Keratinocyte (primary cell): ENCODE measurements around the gene TNS3. TPM values are rescaled to one million over a fixed set of nuclear protein-coding genes. Genes with fewer than 3 reads are reported as not detected.
A peak's percentile ranks its signal among the peaks of the same experiment; 100 is the strongest.

Source experiments
- DNase-seq: peaks from one replicate; pipeline ENCODE4 v3.0.0-alpha.2; 2011; ENCODE audit warnings: low read depth, missing footprints, low spot score
- FAIRE-seq: peaks from 2 replicates; lab custom pipeline; 2011; peaks lifted over from hg19 to GRCh38; lab: Jason Lieb, UNC
- H2AFZ ChIP-seq: 2 replicates; pipeline ENCODE4 v1.6.0; 2012; ENCODE audit warnings: low read length, control low read depth, inconsistent platforms; ENCODE audit not compliant: control insufficient read depth
- H3K27ac ChIP-seq: 2 replicates; pipeline ENCODE4 v1.5.1; 2011; ENCODE audit warnings: low read length; ENCODE audit not compliant: control insufficient read depth, insufficient read depth
- H3K27me3 ChIP-seq: 3 replicates; pipeline ENCODE4 v1.6.0; 2011; ENCODE audit warnings: low read length; ENCODE audit not compliant: control insufficient read depth, insufficient read depth; ENCODE audit errors: extremely low read depth
- H3K36me3 ChIP-seq, 2 experiments: 2 replicates in 1 of 2; 3 replicates in 1 of 2; pipeline ENCODE4 v1.5.1; 2011; ENCODE audit warnings: low read length in 2 of 2, mild to moderate bottlenecking in 1 of 2; ENCODE audit not compliant: control insufficient read depth in 2 of 2, insufficient read depth in 2 of 2; ENCODE audit errors: extremely low read depth in 1 of 2
- H3K4me1 ChIP-seq: 3 replicates; pipeline ENCODE4 v1.5.1; 2011; ENCODE audit warnings: low read length; ENCODE audit not compliant: control insufficient read depth, insufficient read depth; ENCODE audit errors: extremely low read depth
- H3K4me2 ChIP-seq: 3 replicates; pipeline ENCODE4 v1.6.0; 2011; ENCODE audit warnings: low read depth, low read length; ENCODE audit not compliant: control insufficient read depth, insufficient read depth; ENCODE audit errors: extremely low read depth
- H3K4me3 ChIP-seq, 3 experiments: fragments of 200-600 bp in 1 of 3; sonication (generic) in 1 of 3; 2 replicates in 2 of 3; 3 replicates in 1 of 3; pipeline ENCODE4 v1.5.1; 2011 to 2016; ENCODE audit warnings: low read length in 3 of 3, mild to moderate bottlenecking in 3 of 3, control low read depth in 2 of 3, inconsistent platforms in 1 of 3, low read depth in 1 of 3, mixed read lengths in 1 of 3, mixed run types in 1 of 3, moderate library complexity in 1 of 3; ENCODE audit not compliant: control insufficient read depth in 2 of 3, insufficient read depth in 2 of 3; ENCODE audit errors: extremely low read depth in 1 of 3
- H3K79me2 ChIP-seq: 2 replicates; pipeline ENCODE4 v1.6.0; 2012; ENCODE audit warnings: low read length; ENCODE audit not compliant: control insufficient read depth, insufficient read depth
- H3K9ac ChIP-seq: 3 replicates; pipeline ENCODE4 v1.6.0; 2011; ENCODE audit warnings: low read length; ENCODE audit not compliant: control insufficient read depth, insufficient read depth; ENCODE audit errors: extremely low read depth
- H3K9me1 ChIP-seq: 3 replicates; pipeline ENCODE4 v1.6.0; 2011; ENCODE audit warnings: low read length; ENCODE audit not compliant: control insufficient read depth, insufficient read depth; ENCODE audit errors: extremely low read depth
- H3K9me3 ChIP-seq: 2 replicates; pipeline ENCODE4 v1.5.1; 2012; ENCODE audit warnings: low read depth, low read length; ENCODE audit not compliant: control insufficient read depth
- H4K20me1 ChIP-seq: 3 replicates; pipeline ENCODE4 v1.6.0; 2011; ENCODE audit warnings: low read length; ENCODE audit not compliant: control insufficient read depth, insufficient read depth; ENCODE audit errors: extremely low read depth
- CTCF ChIP-seq, 3 experiments: IDR thresholded peaks in 1 of 3; conservative IDR thresholded peaks in 1 of 3; optimal IDR thresholded peaks in 1 of 3; 2 replicates in 2 of 3; 3 replicates in 1 of 3; pipeline versions ENCODE3 to v1.5.1; 2011; ENCODE audit warnings: low read length in 3 of 3, mild to moderate bottlenecking in 3 of 3, moderate library complexity in 2 of 3, control low read depth in 1 of 3, inconsistent platforms in 1 of 3; ENCODE audit not compliant: insufficient read depth in 2 of 3; ENCODE audit errors: extremely low read depth in 1 of 3
- EZH2 ChIP-seq: IDR thresholded peaks from one replicate; pipeline ENCODE4 v1.6.1; 2012; ENCODE audit warnings: inconsistent platforms, mild to moderate bottlenecking, low read length, moderate library complexity
- dilution Hi-C: fragments of 300-500 bp; cut with MboI; formaldehyde crosslinking; loops from one replicate; pipeline ENCODE4 v1.7.0; 2020; ENCODE audit warnings: low sequenced_read_pairs; ENCODE audit not compliant: extremely low pct_ligation_motif_present
- polyA plus RNA-seq, 5 experiments: library from polyadenylated mRNA; depleted of rRNA in 3 of 5; stranded (reverse) in 3 of 5; stranded (forward) in 1 of 5; unstranded in 1 of 5; fragments of >200 nt; gene quantifications; 1 replicate in 1 of 5; 2 replicates in 3 of 5; 3 replicates in 1 of 5; pipeline versions ENCODE4 v1.2.1 to v1.2.3, GENCODE V29; 2011 to 2012; ENCODE audit warnings: missing spikeins in 2 of 5, low read depth in 1 of 5, low replicate concordance in 1 of 5

TNS3 gene
- polyA plus RNA-seq, 1 donor (not counting 4 experiments of a cell fraction or from before 2014, with no cell fraction given): 3.9 TPM

- DNase-seq: no peak
- no peaks in the 10 kb centered on the region for H3K9me1 ChIP-seq
- no peaks in the 10 kb centered on the region for H3K36me3 ChIP-seq
- TF ChIP-seq EZH2: no peak
- TF ChIP-seq CTCF (optimal IDR thresholded peaks at IDR 0.05 in 1 of 3, IDR thresholded peaks at IDR 0.05 in 1 of 3, conservative IDR thresholded peaks at IDR 0.05 in 1 of 3; ENCODE audit: extremely low read depth in 1 of 3, insufficient read depth in 2 of 3, low read length in 3 of 3): no peak
- H2AFZ ChIP-seq: peak overlapping the region; percentile 34
- H3K4me1 ChIP-seq: peaks cover 37% of the 10 kb centered on the region
- dilution Hi-C loops: no loop called here
- H3K9me3 ChIP-seq: no peaks in the 10 kb centered on the region
- H3K27me3 ChIP-seq: no peaks in the 10 kb centered on the region
- no peak overlapping the region for H3K4me3 ChIP-seq
- H3K27ac ChIP-seq: peak overlapping the region; percentile 16
- peak overlapping the region; percentile 16 for H3K9ac ChIP-seq
- peak overlapping the region; percentile 55 for H3K4me2 ChIP-seq
- no peaks in the 10 kb centered on the region for H3K79me2 ChIP-seq
- no peaks in the 10 kb centered on the region for H4K20me1 ChIP-seq
- peak; percentile 91 for FAIRE-seq
Measured at GRCh38 chr7:47552621-47553020, 29.3 kb downstream of the TNS3 start.

GRCh38 chr7:47551668-47552440 is 30.1 kb downstream of the TNS3 start:
- Histone ChIP-seq H3K4me3 (no peak overlapping the region), H4K20me1 (no peaks in the 10 kb centered on the region), H3K9ac (peak overlapping the region; percentile 16), H3K9me3 (no peaks in the 10 kb centered on the region), H3K4me1 (peaks cover 30% of the 10 kb centered on the region), H3K27ac (peak overlapping the region; percentile 16), H2AFZ (no peak overlapping the region), H3K9me1 (no peaks in the 10 kb centered on the region), H3K4me2 (peak overlapping the region; percentile 55), H3K27me3 (no peaks in the 10 kb centered on the region), H3K36me3 (no peaks in the 10 kb centered on the region), H3K79me2 (no peaks in the 10 kb centered on the region)
- no peak for TF ChIP-seq CTCF (optimal IDR thresholded peaks at IDR 0.05 in 1 of 3, IDR thresholded peaks at IDR 0.05 in 1 of 3, conservative IDR thresholded peaks at IDR 0.05 in 1 of 3; ENCODE audit: extremely low read depth in 1 of 3, insufficient read depth in 2 of 3, low read length in 3 of 3)
- no peak for TF ChIP-seq EZH2
- FAIRE-seq: peak; percentile 29
- DNase-seq: no peak
- dilution Hi-C loops: no loop called here
